Spleen (tissue), 11 donors: Measurements from ENCODE around the gene DHRS4. TPM values are rescaled to one million over a fixed set of nuclear protein-coding genes. Genes with fewer than 3 reads are reported as not detected.

Experiments
- DNase-seq: peaks from one replicate; pipeline ENCODE4 v3.0.0-alpha.2; 2020
- H3K27ac ChIP-seq, 8 donors: fragments of 200-600 bp; sonication (generic) in 7 of 8; 1 replicate in 4 of 8; 2 replicates in 4 of 8; pipeline versions ENCODE4 v1.5.0 to v1.8.0; 2016 to 2021; ENCODE audit warnings: inconsistent platforms in 4 of 8, mild to moderate bottlenecking in 4 of 8, moderate library complexity in 1 of 8
- H3K27me3 ChIP-seq, 7 donors: fragments of 200-600 bp; sonication (generic) in 6 of 7; replicated peaks in 1 of 7; 1 replicate in 4 of 7; 2 replicates in 3 of 7; pipeline versions ENCODE4 v1.5.0 to v1.8.0; 2016 to 2021; ENCODE audit warnings: inconsistent platforms in 3 of 7, mild to moderate bottlenecking in 1 of 7
- H3K36me3 ChIP-seq, 6 donors: fragments of 200-600 bp; sonication (generic) in 5 of 6; 1 replicate in 4 of 6; 2 replicates in 2 of 6; pipeline versions ENCODE4 v1.5.0 to v1.8.0; 2016 to 2021; ENCODE audit warnings: inconsistent platforms in 2 of 6
- H3K4me1 ChIP-seq, 6 donors: fragments of 200-600 bp; sonication (generic) in 5 of 6; 1 replicate in 3 of 6; 2 replicates in 3 of 6; pipeline versions ENCODE4 v1.5.0 to v1.8.0; 2016 to 2021; ENCODE audit warnings: inconsistent platforms in 3 of 6
- H3K4me3 ChIP-seq, 8 donors: fragments of 200-600 bp; sonication (generic) in 7 of 8; 1 replicate in 4 of 8; 2 replicates in 4 of 8; pipeline versions ENCODE4 v1.5.0 to v1.8.0; 2016 to 2021; ENCODE audit warnings: inconsistent platforms in 4 of 8, mild to moderate bottlenecking in 4 of 8, moderate library complexity in 2 of 8
- H3K9me3 ChIP-seq, 8 donors: fragments of 200-600 bp; sonication (generic) in 7 of 8; 1 replicate in 4 of 8; 2 replicates in 4 of 8; pipeline versions ENCODE4 v1.5.0 to v1.8.0; 2016 to 2021; ENCODE audit warnings: inconsistent platforms in 4 of 8
- POLR2A ChIP-seq, 3 donors: fragments of 450-650 bp; IDR thresholded peaks; one replicate each; pipeline ENCODE4 v1.5.1; 2017; ENCODE audit warnings: antibody characterized with exemption in 3 of 3, mild to moderate bottlenecking in 1 of 3
- POLR2AphosphoS5 ChIP-seq, 3 donors: sonication (generic); formaldehyde crosslinking; IDR thresholded peaks; one replicate each; pipeline ENCODE4 v1.5.1; 2017; ENCODE audit warnings: antibody characterized with exemption in 3 of 3
- WGBS, 5 donors: extraction: QIAGEN DNeasy Blood & Tissue Kit in 3 of 5; methylation state at CpG; one replicate each; pipeline versions ENCODE4 v1.1.5 to v1.1.7; 2013 to 2018; 5-methylcytosine and 5-hydroxymethylcytosine counted together
- intact Hi-C: fragments of 100-400 bp; cut with DNase I; formaldehyde crosslinking; loops from one replicate; pipeline ENCODE4 v1.15.0; 2023; ENCODE audit warnings: low total_unique reads
- polyA plus RNA-seq, 3 donors: library from polyadenylated mRNA; stranded (reverse); fragments of 200-250 nt; gene quantifications; one replicate each; pipeline ENCODE4 v1.2.1, GENCODE V29; 2013
- total RNA-seq, 7 donors: library from RNA; depleted of rRNA in 3 of 7; stranded (reverse); fragments of >200 nt in 3 of 7; fragmentation: NEBNext Ultra II Directional in 4 of 7; extraction: Animal tissue kit (Norgen Biotek cat#: 25700) in 4 of 7; gene quantifications; one replicate each; pipeline versions ENCODE4 v1.1.0 to v1.2.1, GENCODE V29; 2016 to 2021
- TF ChIP-seq, protein P1 (sequence below), 11 experiments: fragments of 200-600 bp in 7 of 11; fragments of 450-650 bp in 4 of 11; sonication (generic) in 4 of 11; IDR thresholded peaks in 8 of 11; conservative IDR thresholded peaks in 3 of 11; 1 replicate in 7 of 11; 2 replicates in 4 of 11; pipeline versions ENCODE4 v1.4.0 to v1.8.0; 2016 to 2021; ENCODE audit warnings: antibody characterized with exemption in 11 of 11, inconsistent platforms in 4 of 11, mild to moderate bottlenecking in 1 of 11
- donor health status: healthy with polysubstance abuse.
- donor health status: DM: no; HTN: no; CAD: no; lungs with moderate emphysema.
- donor health status: DM: no; HTN: no; CAD: no.
- donor health status: Bipolar disorder and iron deficiency.
- donor health status: healthy.
- donor health status: DM: no; HTN: no; CAD: no.
- donor health status: DM: yes; HTN: yes; CAD: no.

The DHRS4 gene
- total and polyA plus RNA-seq, 10 donors: 15.5 to 59.9 (median 27.0) TPM

DNA sequence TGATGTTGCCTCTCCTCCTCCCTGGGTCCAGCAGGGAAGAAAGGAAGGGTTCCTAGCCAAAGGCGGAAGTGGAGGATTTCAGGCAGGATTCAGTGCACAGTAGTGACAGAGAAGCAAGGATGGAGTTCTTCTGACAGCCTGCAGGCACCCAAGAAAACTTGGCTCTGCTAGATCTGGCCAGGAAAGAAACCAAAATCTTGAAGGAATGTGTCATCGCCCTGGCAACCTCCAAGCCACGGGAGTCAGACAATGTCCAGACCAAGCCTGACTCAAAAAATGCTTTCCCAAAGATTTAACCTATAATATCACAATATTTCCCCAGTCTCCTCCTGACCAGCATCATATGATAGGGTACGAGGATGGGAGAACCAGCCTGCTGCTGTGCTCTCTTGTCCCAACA lies 22.8 kb upstream of the DHRS4 start:
- Histone ChIP-seq H3K9me3 (no peaks in the 10 kb centered on the region), H3K27ac (no peak overlapping the region), H3K27me3 (no peaks in the 10 kb centered on the region), H3K4me1 (peaks cover 0 to 9% (median 6%) of the 10 kb centered on the region in 6 donors), H3K4me3 (no peak overlapping the region), H3K36me3 (no peaks in the 10 kb centered on the region)
- no peak for DNase-seq
- WGBS, 5 donors: 72 to 84% (median 81%) methylated on average over 4 of the region's 4 CpGs
- TF ChIP-seq POLR2A (IDR thresholded peaks at IDR 0.05) (no peak), POLR2AphosphoS5 (IDR thresholded peaks at IDR 0.05) (no peak)
- TF ChIP-seq, protein P1, sequence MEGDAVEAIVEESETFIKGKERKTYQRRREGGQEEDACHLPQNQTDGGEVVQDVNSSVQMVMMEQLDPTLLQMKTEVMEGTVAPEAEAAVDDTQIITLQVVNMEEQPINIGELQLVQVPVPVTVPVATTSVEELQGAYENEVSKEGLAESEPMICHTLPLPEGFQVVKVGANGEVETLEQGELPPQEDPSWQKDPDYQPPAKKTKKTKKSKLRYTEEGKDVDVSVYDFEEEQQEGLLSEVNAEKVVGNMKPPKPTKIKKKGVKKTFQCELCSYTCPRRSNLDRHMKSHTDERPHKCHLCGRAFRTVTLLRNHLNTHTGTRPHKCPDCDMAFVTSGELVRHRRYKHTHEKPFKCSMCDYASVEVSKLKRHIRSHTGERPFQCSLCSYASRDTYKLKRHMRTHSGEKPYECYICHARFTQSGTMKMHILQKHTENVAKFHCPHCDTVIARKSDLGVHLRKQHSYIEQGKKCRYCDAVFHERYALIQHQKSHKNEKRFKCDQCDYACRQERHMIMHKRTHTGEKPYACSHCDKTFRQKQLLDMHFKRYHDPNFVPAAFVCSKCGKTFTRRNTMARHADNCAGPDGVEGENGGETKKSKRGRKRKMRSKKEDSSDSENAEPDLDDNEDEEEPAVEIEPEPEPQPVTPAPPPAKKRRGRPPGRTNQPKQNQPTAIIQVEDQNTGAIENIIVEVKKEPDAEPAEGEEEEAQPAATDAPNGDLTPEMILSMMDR (IDR thresholded peaks at IDR 0.05 in 8 of 11, conservative IDR thresholded peaks at IDR 0.05 in 3 of 11): no peak
- intact Hi-C loops: no loop called here

DNA sequence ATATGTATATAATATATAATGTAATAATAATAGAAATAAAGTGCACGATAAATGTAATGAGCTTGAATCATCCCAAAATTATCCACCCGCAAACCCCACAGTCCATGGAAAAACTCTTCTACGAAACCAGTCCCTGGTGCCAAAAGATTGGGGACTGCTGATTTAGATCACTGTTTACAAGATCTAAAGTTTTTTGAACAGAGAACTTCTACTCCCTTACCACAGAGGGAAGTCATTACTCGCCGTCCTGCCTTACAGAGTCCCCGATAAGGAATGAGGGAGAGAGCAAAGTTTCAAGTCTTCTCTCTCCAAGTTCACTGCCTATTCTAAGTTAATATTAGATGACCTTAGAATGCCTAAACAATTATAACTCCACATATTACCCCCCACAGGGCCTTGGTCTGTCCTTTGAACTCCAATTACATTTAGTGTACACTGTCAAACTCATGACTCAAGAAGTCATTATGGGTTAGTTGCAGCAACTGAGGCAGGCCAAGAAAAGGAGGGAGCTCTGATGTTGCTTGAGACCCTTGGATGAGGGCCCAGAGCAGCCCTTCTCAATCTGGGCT lies 21.8 kb upstream of the DHRS4 start:
- Histone ChIP-seq H3K4me1 (peaks cover 0 to 9% (median 6%) of the 10 kb centered on the region in 6 donors), H3K27me3 (no peaks in the 10 kb centered on the region), H3K27ac (no peak overlapping the region), H3K36me3 (no peaks in the 10 kb centered on the region), H3K9me3 (no peaks in the 10 kb centered on the region), H3K4me3 (no peak overlapping the region)
- intact Hi-C loops: no loop called here
- 47 to 71% (median 62%) methylated on average over 6 of the region's 6 CpGs for WGBS, 5 donors
- no peak for DNase-seq
- TF ChIP-seq POLR2AphosphoS5 (IDR thresholded peaks at IDR 0.05) (no peak), POLR2A (IDR thresholded peaks at IDR 0.05) (no peak)
- TF ChIP-seq, protein P1 (IDR thresholded peaks at IDR 0.05 in 8 of 11, conservative IDR thresholded peaks at IDR 0.05 in 3 of 11): no peak

DNA sequence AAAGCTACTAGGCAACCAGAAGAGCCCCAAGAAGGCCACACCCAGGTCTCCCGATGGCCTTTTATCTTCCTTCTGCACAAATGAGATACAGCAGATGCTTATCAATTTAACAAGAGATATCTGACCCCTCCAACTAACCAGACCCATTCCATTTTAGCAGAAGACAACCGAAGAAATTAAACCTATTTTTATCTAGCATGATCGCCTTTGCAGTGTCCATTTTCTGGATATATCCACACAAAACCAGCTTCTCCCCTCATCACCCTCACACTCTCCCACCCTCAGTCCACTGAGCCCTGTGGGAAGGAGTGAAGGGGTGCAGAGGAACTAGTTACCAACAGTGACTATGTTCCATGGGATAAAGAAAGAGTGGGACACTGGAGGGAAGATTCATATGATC lies 20.9 kb upstream of the DHRS4 start:
- Histone ChIP-seq H3K9me3 (no peaks in the 10 kb centered on the region), H3K36me3 (no peaks in the 10 kb centered on the region), H3K27ac (no peak overlapping the region), H3K27me3 (no peaks in the 10 kb centered on the region), H3K4me1 (peaks cover 0 to 9% (median 6%) of the 10 kb centered on the region in 6 donors), H3K4me3 (no peak overlapping the region)
- DNase-seq: no peak
- intact Hi-C loops: no loop called here
- whole genome bisulfite sequencing, 5 donors: 68 to 87% (median 83%) methylated on average over 3 of the region's 3 CpGs
- TF ChIP-seq POLR2A (IDR thresholded peaks at IDR 0.05) (no peak), POLR2AphosphoS5 (IDR thresholded peaks at IDR 0.05) (no peak)
- TF ChIP-seq, protein P1 (IDR thresholded peaks at IDR 0.05 in 8 of 11, conservative IDR thresholded peaks at IDR 0.05 in 3 of 11): no peak

DNA sequence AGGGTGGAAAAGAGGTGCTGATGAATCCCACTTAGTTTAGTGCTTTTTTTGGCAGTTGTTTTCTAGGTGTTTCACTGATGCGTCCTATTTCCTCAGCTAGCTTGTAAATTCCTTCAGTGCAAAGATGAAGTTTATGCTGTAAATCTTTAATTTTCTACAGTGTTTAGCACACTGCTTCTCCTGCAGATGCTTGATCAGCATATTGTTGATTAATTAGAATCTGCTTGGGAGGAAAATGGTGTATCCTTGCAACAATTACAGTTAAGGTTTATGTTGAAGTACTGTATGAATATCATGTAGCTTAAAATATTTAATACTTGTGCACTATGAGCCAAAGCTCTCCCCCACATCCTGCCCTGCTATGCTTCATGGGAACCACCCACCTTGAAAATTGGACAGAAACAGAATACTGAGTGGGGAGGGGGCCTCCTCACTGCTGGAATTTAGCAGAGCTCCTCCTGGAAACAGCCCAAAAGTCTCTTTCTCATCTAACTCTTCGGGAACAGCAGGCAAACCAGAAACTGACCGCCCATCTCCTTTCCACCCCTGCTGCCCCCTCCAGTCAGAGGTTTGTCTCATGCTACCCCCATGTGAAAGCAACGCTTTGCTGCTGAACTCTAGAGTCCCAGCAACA lies 20.3 kb upstream of the DHRS4 start:
- DNase-seq: no peak
- intact Hi-C loops: no loop called here
- no peak overlapping the region for H3K27ac ChIP-seq
- H3K9me3 ChIP-seq: no peaks in the 10 kb centered on the region
- WGBS, 5 donors: 74 to 86% (median 79%) methylated on average over 4 of the region's 4 CpGs
- TF ChIP-seq POLR2A (IDR thresholded peaks at IDR 0.05): no peak
- TF ChIP-seq, protein P1 (IDR thresholded peaks at IDR 0.05 in 8 of 11, conservative IDR thresholded peaks at IDR 0.05 in 3 of 11): no peak
- TF ChIP-seq POLR2AphosphoS5 (IDR thresholded peaks at IDR 0.05): no peak
- H3K27me3 ChIP-seq: no peaks in the 10 kb centered on the region
- H3K4me3 ChIP-seq: no peak overlapping the region
- no peaks in the 10 kb centered on the region for H3K36me3 ChIP-seq
- H3K4me1 ChIP-seq: peaks cover 0 to 9% (median 6%) of the 10 kb centered on the region in 6 donors
